ENCODE results near the gene PSRC1. TPM values are rescaled to one million over a fixed set of nuclear protein-coding genes. Genes with fewer than 3 reads are reported as not detected.

PSRC1 gene
- total RNA-seq, 1 donor from 2014 or later, result 4.2 TPM

DNA sequence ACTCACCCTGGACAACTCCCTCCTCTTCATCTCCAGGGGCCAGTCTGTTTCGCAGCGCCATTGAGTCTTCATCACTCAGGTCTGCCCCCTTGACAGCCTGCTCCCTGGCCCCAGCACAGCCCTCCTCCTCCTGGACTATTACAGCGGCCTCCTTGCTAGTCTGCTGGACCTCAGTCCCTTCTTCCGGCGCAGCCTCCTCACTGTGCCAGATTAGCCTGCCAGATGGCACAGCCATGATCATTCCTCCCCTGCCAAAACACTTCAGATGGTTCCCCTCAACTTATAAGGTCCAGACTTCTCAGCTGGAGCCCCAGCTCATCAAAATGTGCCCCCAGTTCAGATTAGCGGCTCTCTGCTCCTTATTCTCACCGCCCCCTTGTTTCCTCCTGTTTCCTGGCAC lies 40.6 kb downstream of the PSRC1 start:
- Histone ChIP-seq H3K36me3 (peaks cover 22% of the 10 kb centered on the region), H3K9me3 (no peaks in the 10 kb centered on the region), H3K4me1 (peaks cover 24% of the 10 kb centered on the region), H3K27me3 (ENCODE audit: low read depth) (no peaks in the 10 kb centered on the region), H3K4me3 (no peak overlapping the region), H3K27ac (no peak overlapping the region)
- DNase-seq, result no peak
- intact Hi-C loops (cut with DNase I), result no loop called here
- TF ChIP-seq, protein P1, sequence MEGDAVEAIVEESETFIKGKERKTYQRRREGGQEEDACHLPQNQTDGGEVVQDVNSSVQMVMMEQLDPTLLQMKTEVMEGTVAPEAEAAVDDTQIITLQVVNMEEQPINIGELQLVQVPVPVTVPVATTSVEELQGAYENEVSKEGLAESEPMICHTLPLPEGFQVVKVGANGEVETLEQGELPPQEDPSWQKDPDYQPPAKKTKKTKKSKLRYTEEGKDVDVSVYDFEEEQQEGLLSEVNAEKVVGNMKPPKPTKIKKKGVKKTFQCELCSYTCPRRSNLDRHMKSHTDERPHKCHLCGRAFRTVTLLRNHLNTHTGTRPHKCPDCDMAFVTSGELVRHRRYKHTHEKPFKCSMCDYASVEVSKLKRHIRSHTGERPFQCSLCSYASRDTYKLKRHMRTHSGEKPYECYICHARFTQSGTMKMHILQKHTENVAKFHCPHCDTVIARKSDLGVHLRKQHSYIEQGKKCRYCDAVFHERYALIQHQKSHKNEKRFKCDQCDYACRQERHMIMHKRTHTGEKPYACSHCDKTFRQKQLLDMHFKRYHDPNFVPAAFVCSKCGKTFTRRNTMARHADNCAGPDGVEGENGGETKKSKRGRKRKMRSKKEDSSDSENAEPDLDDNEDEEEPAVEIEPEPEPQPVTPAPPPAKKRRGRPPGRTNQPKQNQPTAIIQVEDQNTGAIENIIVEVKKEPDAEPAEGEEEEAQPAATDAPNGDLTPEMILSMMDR (IDR thresholded peaks at IDR 0.05), result no peak
- peak; percentile 4 to 46 for ATAC-seq

DNA sequence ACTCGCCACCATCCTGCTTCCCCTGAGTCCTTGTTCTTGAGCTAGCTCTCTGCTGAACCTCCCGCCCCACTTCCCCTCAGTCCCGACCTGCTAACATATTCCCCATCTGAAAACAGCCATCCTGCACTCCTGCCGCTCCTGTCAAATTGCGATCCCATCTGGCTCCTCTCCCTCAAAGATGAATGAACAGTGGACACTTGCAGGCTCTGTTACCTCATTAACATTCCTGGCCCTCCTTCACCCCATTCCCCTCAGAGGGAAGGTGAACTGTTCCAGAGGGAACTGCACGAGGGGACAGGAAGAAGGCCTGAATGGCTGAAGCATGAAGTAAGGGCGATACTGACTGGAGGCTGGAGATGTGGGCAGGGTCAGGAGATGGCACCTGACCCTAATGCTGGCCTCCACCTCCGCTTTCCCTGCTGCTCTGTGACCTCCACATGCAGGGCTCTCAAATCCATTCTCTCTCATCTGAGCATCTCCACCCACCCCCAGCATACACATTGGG lies 41.1 kb downstream of the PSRC1 start:
- H3K4me1 ChIP-seq, result peaks cover 24% of the 10 kb centered on the region
- DNase-seq (no peak), ATAC-seq (peak in 1 of 2 donors; percentile 12)
- TF ChIP-seq, protein P1 (IDR thresholded peaks at IDR 0.05), result no peak
- no peaks in the 10 kb centered on the region for H3K9me3 ChIP-seq
- H3K4me3 ChIP-seq, result no peak overlapping the region
- peaks cover 27% of the 10 kb centered on the region for H3K36me3 ChIP-seq
- no peaks in the 10 kb centered on the region for H3K27me3 ChIP-seq (ENCODE audit: low read depth)
- H3K27ac ChIP-seq, result no peak overlapping the region
- intact Hi-C loops (cut with DNase I), result no loop called here

DNA sequence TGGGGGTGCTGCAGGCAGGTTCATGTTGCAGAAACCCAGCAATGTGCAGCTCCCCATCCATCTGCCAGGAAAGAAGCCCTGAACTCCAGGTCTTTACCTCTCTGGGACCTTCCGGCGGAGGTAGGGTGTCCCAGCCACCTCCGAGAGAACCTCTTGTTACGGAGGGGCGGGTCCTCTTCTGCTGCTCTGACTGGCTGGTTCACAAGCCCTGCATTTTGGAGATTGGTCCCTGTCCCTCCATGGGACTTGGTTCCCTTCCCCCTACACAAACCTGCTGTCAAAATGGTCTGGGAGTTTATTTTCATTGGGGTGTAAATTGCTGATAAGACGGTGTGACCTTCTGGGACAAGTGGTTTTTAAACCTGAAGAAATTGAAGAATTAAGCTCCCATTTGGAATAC lies 41.6 kb downstream of the PSRC1 start:
- no peak overlapping the region for H3K27ac ChIP-seq
- ATAC-seq (peak in 1 of 2 donors; percentile 24), DNase-seq (no peak)
- H3K27me3 ChIP-seq (ENCODE audit: low read depth), result no peaks in the 10 kb centered on the region
- intact Hi-C loops (cut with DNase I), result no loop called here
- H3K9me3 ChIP-seq, result no peaks in the 10 kb centered on the region
- H3K4me1 ChIP-seq, result peaks cover 24% of the 10 kb centered on the region
- H3K36me3 ChIP-seq, result peaks cover 32% of the 10 kb centered on the region
- TF ChIP-seq, protein P1 (IDR thresholded peaks at IDR 0.05), result no peak
- H3K4me3 ChIP-seq, result no peak overlapping the region

DNA sequence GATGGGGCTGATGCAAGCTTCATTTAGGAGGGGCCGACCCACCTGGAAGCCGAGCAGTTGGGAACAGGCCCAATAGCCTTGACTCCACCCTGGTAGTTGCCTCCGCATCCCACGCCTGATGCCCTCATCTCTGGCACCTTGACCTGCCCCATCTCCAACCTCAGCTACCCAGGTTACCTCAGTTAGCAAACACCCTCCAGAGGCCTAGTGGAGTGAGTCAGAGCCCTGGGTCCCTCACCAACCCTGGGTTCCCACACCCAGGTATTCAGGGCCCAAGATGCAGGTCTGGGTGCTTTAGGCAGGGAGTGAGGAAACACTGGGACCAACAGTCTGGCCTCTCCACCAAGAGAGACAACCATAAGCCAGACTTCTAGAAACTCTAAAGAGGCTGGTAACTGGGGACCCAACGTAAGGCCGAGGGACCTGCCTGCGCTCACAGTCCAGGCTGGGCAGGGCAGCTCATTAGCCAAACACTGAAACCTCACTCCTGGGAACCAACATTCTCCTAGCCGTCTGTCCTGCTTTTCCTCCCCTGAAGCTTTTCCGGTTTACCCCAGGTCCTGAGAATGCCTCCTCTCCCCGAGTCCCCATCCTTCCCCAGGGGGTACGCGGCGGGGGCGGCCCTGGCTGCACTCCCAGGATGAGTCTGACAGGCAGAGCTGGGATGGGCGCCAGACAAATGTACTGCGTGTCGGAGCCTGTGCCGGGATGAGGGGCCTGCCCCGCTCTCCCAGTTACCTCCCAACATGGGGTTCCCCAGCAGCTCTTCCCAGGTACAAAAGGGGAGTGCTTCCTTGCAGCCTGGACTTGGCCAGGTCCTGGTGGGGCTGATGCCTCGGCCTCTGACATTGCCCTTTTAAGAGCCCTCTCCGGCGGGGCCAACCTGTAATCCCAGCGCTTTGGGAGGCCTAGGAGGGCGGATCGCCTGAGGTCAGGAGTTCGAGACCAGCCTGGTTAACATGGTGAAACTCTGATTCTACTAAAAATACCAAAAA lies 42.5 kb downstream of the PSRC1 start:
- Histone ChIP-seq H3K9me3 (no peaks in the 10 kb centered on the region), H3K4me3 (no peak overlapping the region), H3K4me1 (peaks cover 24% of the 10 kb centered on the region), H3K27ac (peak overlapping the region; percentile 21), H3K27me3 (ENCODE audit: low read depth) (no peaks in the 10 kb centered on the region), H3K36me3 (peaks cover 41% of the 10 kb centered on the region)
- DNase-seq, result no peak
- ATAC-seq, result peak; percentile 37 to 61
- TF ChIP-seq, protein P1 (IDR thresholded peaks at IDR 0.05), result no peak
- intact Hi-C loops (cut with DNase I), result no loop called here

DNA sequence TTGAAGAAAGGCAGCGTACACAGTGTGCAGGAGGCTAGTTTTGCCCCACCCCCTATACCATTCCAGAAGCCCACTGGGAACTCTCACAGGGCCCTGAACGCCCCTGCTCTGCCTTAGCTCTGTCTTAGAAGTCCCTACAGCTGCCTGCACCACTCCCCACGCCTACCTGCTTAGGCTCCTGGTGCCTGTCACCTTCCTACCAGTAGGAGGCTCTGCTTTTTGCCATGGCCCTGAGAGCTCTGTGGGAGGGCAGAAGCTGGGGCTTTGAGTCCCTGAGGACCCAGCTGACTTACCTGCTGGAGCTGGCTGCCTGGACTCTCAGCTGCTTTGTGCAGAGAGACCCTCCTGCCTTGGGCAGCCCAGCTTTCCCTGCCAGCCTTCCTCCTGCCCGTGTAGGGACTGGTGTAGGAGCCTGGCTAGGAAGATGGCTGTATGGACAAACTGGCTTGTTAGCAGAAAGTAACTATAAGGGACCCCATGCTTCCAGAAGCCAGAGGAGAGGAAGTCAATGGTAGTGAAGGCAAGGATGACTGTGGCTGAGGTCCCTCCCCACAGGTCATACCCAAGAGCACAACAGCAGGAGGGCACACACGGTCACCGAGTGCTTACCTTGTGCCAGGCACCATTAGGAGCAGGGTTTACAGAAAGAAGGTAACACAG lies 43.4 kb downstream of the PSRC1 start:
- H3K36me3 ChIP-seq, result peaks cover 50% of the 10 kb centered on the region
- ATAC-seq (peak; percentile 60 to 61), DNase-seq (no peak)
- H3K4me3 ChIP-seq, result no peak overlapping the region
- H3K27me3 ChIP-seq (ENCODE audit: low read depth), result no peaks in the 10 kb centered on the region
- no peak overlapping the region for H3K27ac ChIP-seq
- intact Hi-C loops (cut with DNase I), result no loop called here
- peaks cover 24% of the 10 kb centered on the region for H3K4me1 ChIP-seq
- TF ChIP-seq, protein P1 (IDR thresholded peaks at IDR 0.05), result peak; percentile 44
- H3K9me3 ChIP-seq, result no peaks in the 10 kb centered on the region

Data from lower lobe of right lung (tissue), 2 donors.